Mesenchymal stem cell (in vitro differentiated cells and primary cell): ENCODE measurements around the gene AFP.

ENCODE experiments used
- DNase-seq: peaks from one replicate; pipeline ENCODE4 v3.0.0-alpha.2; 2013
- H2AFZ ChIP-seq: one replicate; pipeline ENCODE4 v1.6.1; 2013; ENCODE audit warnings: low read depth, mild to moderate bottlenecking, control low read depth, inconsistent platforms, low read length, moderate library complexity
- H2AK5ac ChIP-seq: 2 replicates; pipeline ENCODE4 v1.6.1; 2013; ENCODE audit warnings: low read length, moderate library complexity, mild to moderate bottlenecking, inconsistent platforms; ENCODE audit not compliant: severe bottlenecking
- H2BK120ac ChIP-seq: one replicate; pipeline ENCODE4 v1.6.1; 2013; ENCODE audit warnings: low read depth, mild to moderate bottlenecking, inconsistent platforms, low read length, moderate library complexity
- H2BK12ac ChIP-seq, 2 experiments: one replicate each; pipeline ENCODE4 v1.6.1; 2013; ENCODE audit warnings: inconsistent platforms in 2 of 2, low read length in 2 of 2, mild to moderate bottlenecking in 2 of 2, moderate library complexity in 2 of 2, control low read depth in 1 of 2
- H2BK15ac ChIP-seq: one replicate; pipeline ENCODE4 v1.6.1; 2013; ENCODE audit warnings: mild to moderate bottlenecking, low read depth, inconsistent platforms; ENCODE audit not compliant: poor library complexity, severe bottlenecking
- H2BK5ac ChIP-seq: 2 replicates; pipeline ENCODE4 v1.6.1; 2013; ENCODE audit warnings: low read depth, mild to moderate bottlenecking, low read length, control low read depth, inconsistent platforms; ENCODE audit not compliant: poor library complexity, severe bottlenecking
- H3K14ac ChIP-seq, 2 experiments: one replicate each; pipeline ENCODE4 v1.6.1; 2013; ENCODE audit warnings: inconsistent platforms in 2 of 2, low read length in 2 of 2, control low read depth in 1 of 2, mild to moderate bottlenecking in 1 of 2, moderate library complexity in 1 of 2
- H3K18ac ChIP-seq, 2 experiments: one replicate each; pipeline ENCODE4 v1.6.1; 2013; ENCODE audit warnings: inconsistent platforms in 2 of 2, low read length in 2 of 2, control low read depth in 1 of 2, low read depth in 1 of 2, mild to moderate bottlenecking in 1 of 2
- H3K23ac ChIP-seq, 2 experiments: one replicate each; pipeline ENCODE4 v1.6.1; 2013; ENCODE audit warnings: inconsistent platforms in 2 of 2, low read length in 2 of 2, mild to moderate bottlenecking in 2 of 2, moderate library complexity in 2 of 2, control low read depth in 1 of 2
- H3K27ac ChIP-seq: 2 replicates; pipeline ENCODE4 v1.5.1; 2013; ENCODE audit warnings: mild to moderate bottlenecking, moderate library complexity, low read length, control low read depth, inconsistent platforms; ENCODE audit not compliant: poor library complexity, severe bottlenecking
- H3K27me3 ChIP-seq, 2 experiments: 2 replicates each; pipeline versions ENCODE4 v1.6.1 to v1.7.0; 2013; ENCODE audit warnings: low read length in 2 of 2, mild to moderate bottlenecking in 2 of 2, moderate library complexity in 2 of 2, control low read depth in 1 of 2, inconsistent platforms in 1 of 2; ENCODE audit not compliant: control insufficient read depth in 1 of 2, insufficient read depth in 1 of 2
- H3K36me3 ChIP-seq, 2 experiments: 2 replicates each; pipeline versions ENCODE4 v1.6.1 to v1.7.0; 2013; ENCODE audit warnings: low read length in 2 of 2, control low read depth in 1 of 2, inconsistent platforms in 1 of 2, low read depth in 1 of 2, mild to moderate bottlenecking in 1 of 2; ENCODE audit not compliant: insufficient read depth in 2 of 2, control insufficient read depth in 1 of 2
- H3K4ac ChIP-seq, 2 experiments: one replicate each; pipeline ENCODE4 v1.6.1; 2013; ENCODE audit warnings: inconsistent platforms in 2 of 2, low read length in 2 of 2, mild to moderate bottlenecking in 2 of 2, moderate library complexity in 2 of 2, control low read depth in 1 of 2, low read depth in 1 of 2
- H3K4me1 ChIP-seq: 2 replicates; pipeline ENCODE4 v1.6.1; 2013; ENCODE audit warnings: low read depth, low read length, control low read depth; ENCODE audit not compliant: control insufficient read depth, insufficient read depth
- H3K4me2 ChIP-seq: 2 replicates; pipeline ENCODE4 v1.6.1; 2013; ENCODE audit warnings: low read length, mild to moderate bottlenecking, inconsistent platforms; ENCODE audit not compliant: poor library complexity, severe bottlenecking
- H3K4me3 ChIP-seq, 2 experiments: 2 replicates each; pipeline versions ENCODE4 v1.5.1 to v1.7.0; 2013; ENCODE audit warnings: low read length in 2 of 2, mild to moderate bottlenecking in 2 of 2, control low read depth in 1 of 2, low read depth in 1 of 2; ENCODE audit not compliant: insufficient read depth in 1 of 2
- H3K79me1 ChIP-seq: replicated peaks from 2 replicates; pipeline ENCODE4 v1.6.1; 2013; ENCODE audit warnings: mild to moderate bottlenecking, control low read depth, low read length, inconsistent platforms; ENCODE audit not compliant: poor library complexity, severe bottlenecking
- H3K9ac ChIP-seq: 2 replicates; pipeline ENCODE4 v1.7.0; 2013; ENCODE audit warnings: mild to moderate bottlenecking, low read length, moderate library complexity
- H3K9me3 ChIP-seq: 2 replicates; pipeline ENCODE4 v1.7.0; 2013; ENCODE audit warnings: mild to moderate bottlenecking, low read length; ENCODE audit not compliant: control insufficient read depth
- H4K8ac ChIP-seq: one replicate; pipeline ENCODE4 v1.6.1; 2013; ENCODE audit warnings: inconsistent platforms, mild to moderate bottlenecking, low read length, moderate library complexity
- H4K91ac ChIP-seq: one replicate; pipeline ENCODE4 v1.6.1; 2013; ENCODE audit warnings: mild to moderate bottlenecking, low read length, inconsistent platforms
- WGBS: methylation state at CpG from one replicate; pipeline ENCODE4 v1.1.7; 2013; ENCODE audit warnings: mixed read lengths; 5-methylcytosine and 5-hydroxymethylcytosine counted together

Gene AFP

DNA sequence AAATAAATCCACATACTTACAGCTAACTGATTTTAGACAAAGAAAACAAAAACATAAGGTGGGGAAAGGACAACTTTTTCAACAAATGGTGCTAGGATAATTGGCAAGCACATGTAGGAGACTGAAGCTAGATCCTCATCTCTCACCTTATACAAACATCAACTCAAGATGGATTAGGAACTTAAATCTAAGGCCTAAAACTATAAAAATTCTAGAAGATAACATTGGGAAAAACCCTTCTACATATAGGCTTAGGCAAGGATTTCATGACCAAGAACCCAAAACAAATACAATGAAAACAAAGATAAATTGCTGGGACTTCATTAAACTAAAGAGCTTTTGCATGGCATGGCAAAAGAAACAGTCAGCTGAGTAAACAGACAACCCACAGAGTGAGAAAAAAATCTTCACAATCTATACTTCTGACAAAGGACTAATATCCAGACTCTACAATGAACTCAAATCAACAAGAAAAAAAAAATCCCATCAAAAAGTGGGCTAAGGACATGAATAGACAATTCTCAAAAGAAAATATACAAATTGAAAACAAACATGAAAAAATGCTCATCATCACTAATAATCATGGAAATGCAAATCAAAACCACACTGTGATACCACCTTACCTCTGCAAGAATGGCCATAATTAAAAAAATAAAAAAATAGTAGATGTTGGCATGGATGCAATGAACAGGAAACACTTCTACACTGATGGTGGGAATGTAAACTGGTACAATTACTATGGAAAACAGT lies 14.1 kb upstream of the AFP start:
- H2BK15ac ChIP-seq = no peak overlapping the region
- H3K4me1 ChIP-seq = no peaks in the 10 kb centered on the region
- H3K14ac ChIP-seq = no peak overlapping the region
- no peaks in the 10 kb centered on the region for H3K36me3 ChIP-seq
- H3K4me2 ChIP-seq = no peak overlapping the region
- no peak overlapping the region for H4K91ac ChIP-seq
- H2BK120ac ChIP-seq = no peak overlapping the region
- DNase-seq = no peak
- no peak overlapping the region for H3K4ac ChIP-seq
- no peak overlapping the region for H3K27ac ChIP-seq
- H3K18ac ChIP-seq = no peak overlapping the region
- no peaks in the 10 kb centered on the region for H3K27me3 ChIP-seq
- H4K8ac ChIP-seq = no peak overlapping the region
- H3K23ac ChIP-seq = no peak overlapping the region
- H3K4me3 ChIP-seq = no peak overlapping the region
- no peak overlapping the region for H3K9ac ChIP-seq
- no peak overlapping the region for H2BK12ac ChIP-seq
- no peak overlapping the region for H2BK5ac ChIP-seq
- no peak overlapping the region for H2AK5ac ChIP-seq
- no peaks in the 10 kb centered on the region for H3K9me3 ChIP-seq
- H2AFZ ChIP-seq = no peak overlapping the region
- no peaks in the 10 kb centered on the region for H3K79me1 ChIP-seq

GRCh38 chr4:73422458-73422752 lies 13.6 kb upstream of the AFP start:
- no peak overlapping the region for H3K23ac ChIP-seq
- H3K4me1 ChIP-seq = no peaks in the 10 kb centered on the region
- H3K9me3 ChIP-seq = no peaks in the 10 kb centered on the region
- WGBS = 100% methylated on average over 1 of the region's 4 CpGs
- H4K8ac ChIP-seq = no peak overlapping the region
- H3K27ac ChIP-seq = no peak overlapping the region
- H2BK12ac ChIP-seq = no peak overlapping the region
- no peak overlapping the region for H2BK120ac ChIP-seq
- H2BK15ac ChIP-seq = no peak overlapping the region
- no peak overlapping the region for H2AK5ac ChIP-seq
- H4K91ac ChIP-seq = no peak overlapping the region
- H3K4ac ChIP-seq = no peak overlapping the region
- no peak overlapping the region for H3K4me3 ChIP-seq
- H3K18ac ChIP-seq = no peak overlapping the region
- H3K79me1 ChIP-seq = no peaks in the 10 kb centered on the region
- H2AFZ ChIP-seq = no peak overlapping the region
- no peaks in the 10 kb centered on the region for H3K27me3 ChIP-seq
- H3K4me2 ChIP-seq = no peak overlapping the region
- H2BK5ac ChIP-seq = no peak overlapping the region
- no peak overlapping the region for H3K14ac ChIP-seq
- H3K36me3 ChIP-seq = no peaks in the 10 kb centered on the region
- no peak overlapping the region for H3K9ac ChIP-seq
- DNase-seq = no peak

DNA sequence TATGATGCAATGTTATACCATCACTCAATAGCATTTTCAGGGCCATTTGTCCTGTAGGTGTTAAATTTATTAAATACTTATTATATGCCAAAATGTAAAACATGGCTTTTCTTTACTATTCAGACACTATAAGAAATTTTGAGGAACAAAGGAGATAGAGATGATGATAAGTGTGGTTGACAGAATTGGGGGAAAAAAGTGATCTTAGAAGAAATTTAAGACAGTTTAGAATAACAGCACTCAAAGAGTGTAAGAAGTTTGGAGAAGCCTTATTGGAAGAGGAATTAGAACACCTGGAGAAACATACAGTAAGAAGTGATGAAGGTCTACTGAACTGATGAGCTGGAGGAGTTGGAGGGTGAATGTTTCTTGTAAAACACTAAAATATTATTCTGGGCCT lies 12.8 kb upstream of the AFP start:
- H3K4me1 ChIP-seq = no peaks in the 10 kb centered on the region
- H3K27me3 ChIP-seq = no peaks in the 10 kb centered on the region
- no peaks in the 10 kb centered on the region for H3K36me3 ChIP-seq
- no peak overlapping the region for H3K4me2 ChIP-seq
- no peaks in the 10 kb centered on the region for H3K79me1 ChIP-seq
- no peak overlapping the region for H2BK12ac ChIP-seq
- no peak overlapping the region for H2BK120ac ChIP-seq
- no peak overlapping the region for H2AK5ac ChIP-seq
- H2BK15ac ChIP-seq = no peak overlapping the region
- H3K18ac ChIP-seq = no peak overlapping the region
- H4K8ac ChIP-seq = no peak overlapping the region
- no peak overlapping the region for H2AFZ ChIP-seq
- H3K23ac ChIP-seq = no peak overlapping the region
- H3K4me3 ChIP-seq = no peak overlapping the region
- no peak overlapping the region for H2BK5ac ChIP-seq
- no peak overlapping the region for H3K4ac ChIP-seq
- H3K9me3 ChIP-seq = no peaks in the 10 kb centered on the region
- H4K91ac ChIP-seq = no peak overlapping the region
- no peak overlapping the region for H3K27ac ChIP-seq
- H3K9ac ChIP-seq = no peak overlapping the region
- no peak overlapping the region for H3K14ac ChIP-seq
- DNase-seq = no peak

- no peak overlapping the region for H3K4me3 ChIP-seq
- WGBS = 60% methylated on average over 1 of the region's 3 CpGs
- H2BK15ac ChIP-seq = no peak overlapping the region
- H3K23ac ChIP-seq = no peak overlapping the region
- H3K27me3 ChIP-seq = peaks cover 0 to 10% of the 10 kb centered on the region in 2 experiments
- no peaks in the 10 kb centered on the region for H3K79me1 ChIP-seq
- no peak overlapping the region for H2BK5ac ChIP-seq
- no peak overlapping the region for H3K4me2 ChIP-seq
- no peak overlapping the region for H4K8ac ChIP-seq
- no peak overlapping the region for H4K91ac ChIP-seq
- no peaks in the 10 kb centered on the region for H3K36me3 ChIP-seq
- no peaks in the 10 kb centered on the region for H3K9me3 ChIP-seq
- no peak overlapping the region for H2AFZ ChIP-seq
- DNase-seq = no peak
- H3K4ac ChIP-seq = no peak overlapping the region
- H3K18ac ChIP-seq = no peak overlapping the region
- H3K4me1 ChIP-seq = no peaks in the 10 kb centered on the region
- no peak overlapping the region for H2AK5ac ChIP-seq
- no peak overlapping the region for H2BK120ac ChIP-seq
- H2BK12ac ChIP-seq = no peak overlapping the region
- no peak overlapping the region for H3K14ac ChIP-seq
- no peak overlapping the region for H3K27ac ChIP-seq
- H3K9ac ChIP-seq = no peak overlapping the region
These were observed 9.4 kb upstream of the AFP start for GRCh38 chr4:73426666-73427065.
